K562 (cell line): Measurements from ENCODE around the gene KCNN3. TPM values are rescaled to one million over a fixed set of nuclear protein-coding genes. Genes with fewer than 3 reads are reported as not detected.

Source experiments
- ATAC-seq: fragments of 200-7000 bp; cut with Tn5 transposase; 3 replicates; pipeline ENCODE4 v1.9.1; 2020; ENCODE audit warnings: moderate library complexity
- BruUV-seq: library from RNA; stranded (reverse); fragments of 400-500 nt; replicated peaks from 2 replicates; lab custom pipeline; 2021; lab: Mats Ljungman, UMichigan
- CTCF ChIA-PET: fragments of 300-600 bp; formaldehyde crosslinking; extraction: SDS; loops from one replicate; lab custom pipeline; 2021; ENCODE audit warnings: low intra/inter-chr PET ratio; lab: Yijun Ruan, JAX
- POLR2A ChIA-PET: fragments of 300-600, 350-650 bp; sonication (Branson Sonifier 250); formaldehyde crosslinking; extraction: SDS; loops from one replicate; lab custom pipeline; 2021; ENCODE audit warnings: antibody characterized with exemption, inconsistent platforms; lab: Yijun Ruan, JAX
- DNase-seq, 4 experiments: peaks; one replicate each; pipeline versions ENCODE4 v3.0.0 to v3.0.0-alpha.2; 2011 to 2018; ENCODE audit warnings: low spot score in 3 of 4, mixed read lengths in 3 of 4; ENCODE audit errors: extremely low read depth in 1 of 4
- FAIRE-seq: peaks from 2 replicates; lab custom pipeline; 2011; peaks lifted over from hg19 to GRCh38; lab: Jason Lieb, UNC
- H2AFZ ChIP-seq: 2 replicates; pipeline ENCODE4 v1.6.0; 2011; ENCODE audit warnings: low read depth, low read length, control low read depth, inconsistent platforms
- H3K27ac ChIP-seq: fragments of 200-600 bp; 3 replicates; pipeline ENCODE4 v1.8.0; 2011; ENCODE audit warnings: low read depth, mild to moderate bottlenecking, control low read depth, inconsistent platforms, low read length, moderate library complexity, mixed read lengths; ENCODE audit errors: extremely low read depth
- H3K27me3 ChIP-seq, 2 experiments: fragments of 300-600 bp in 1 of 2; 2 replicates in 1 of 2; 3 replicates in 1 of 2; pipeline versions ENCODE4 v1.6.0 to v1.8.0; 2011; ENCODE audit warnings: inconsistent platforms in 2 of 2, low read length in 2 of 2, mild to moderate bottlenecking in 1 of 2, mixed read lengths in 1 of 2, moderate library complexity in 1 of 2; ENCODE audit not compliant: control insufficient read depth in 2 of 2, insufficient read depth in 2 of 2
- H3K36me3 ChIP-seq: fragments of 300-600 bp; 3 replicates; pipeline ENCODE4 v1.8.0; 2011; ENCODE audit warnings: mild to moderate bottlenecking, low read length, inconsistent platforms; ENCODE audit not compliant: control insufficient read depth, insufficient read depth
- H3K4me1 ChIP-seq, 2 experiments: fragments of 200-600 bp in 1 of 2; replicated peaks in 1 of 2; 2 replicates in 1 of 2; 3 replicates in 1 of 2; pipeline versions ENCODE4 v1.5.1 to v1.8.0; 2011; ENCODE audit warnings: inconsistent platforms in 2 of 2, low read length in 2 of 2, mild to moderate bottlenecking in 1 of 2, mixed read lengths in 1 of 2, moderate library complexity in 1 of 2; ENCODE audit not compliant: control insufficient read depth in 2 of 2, insufficient read depth in 2 of 2
- H3K4me2 ChIP-seq: 2 replicates; pipeline ENCODE4 v1.6.1; 2011; ENCODE audit warnings: low read length, control low read depth, inconsistent platforms, mixed read lengths; ENCODE audit not compliant: insufficient read depth
- H3K4me3 ChIP-seq: fragments of 200-600 bp; sonication (generic), shearing (Covaris generic); 2 replicates; pipeline ENCODE4 v1.5.1; 2016; ENCODE audit warnings: control low read depth, inconsistent platforms
- H3K79me2 ChIP-seq: fragments of 200-600 bp; 3 replicates; pipeline ENCODE4 v1.8.0; 2011; ENCODE audit warnings: low read length, inconsistent platforms; ENCODE audit not compliant: control insufficient read depth, insufficient read depth
- H3K9ac ChIP-seq, 2 experiments: 2 replicates each; pipeline versions ENCODE4 v1.6.0 to v1.6.1; 2011; ENCODE audit warnings: low read depth in 2 of 2, low read length in 2 of 2, control low read depth in 1 of 2, inconsistent platforms in 1 of 2, mild to moderate bottlenecking in 1 of 2, mixed read lengths in 1 of 2; ENCODE audit not compliant: insufficient read depth in 1 of 2
- H3K9me1 ChIP-seq: one replicate; pipeline ENCODE4 v1.6.0; 2011; ENCODE audit warnings: inconsistent platforms, mild to moderate bottlenecking, low read length, moderate library complexity; ENCODE audit not compliant: control insufficient read depth, insufficient read depth
- H3K9me3 ChIP-seq: replicated peaks from 2 replicates; pipeline ENCODE4 v1.5.1; 2011; ENCODE audit warnings: low read depth, low read length, inconsistent platforms; ENCODE audit not compliant: control insufficient read depth, insufficient read depth
- H4K20me1 ChIP-seq: replicated peaks from 2 replicates; pipeline ENCODE4 v1.6.1; 2011; ENCODE audit warnings: low read length, inconsistent platforms, mixed read lengths; ENCODE audit not compliant: control insufficient read depth, insufficient read depth
- ARID2 ChIP-seq: fragments of 450-650 bp; IDR thresholded peaks from 2 replicates; pipeline ENCODE4 v1.6.1; 2017; ENCODE audit warnings: antibody characterized with exemption, mild to moderate bottlenecking
- CEBPB ChIP-seq: fragments of 450-650 bp; IDR thresholded peaks from 2 replicates; pipeline ENCODE4 v1.6.1; 2016; ENCODE audit warnings: missing genetic modification characterization, missing compliant biosample characterization
- CHD1 ChIP-seq: fragments of 200-600 bp; sonication (generic); IDR thresholded peaks from one replicate; pipeline ENCODE4 v1.6.1; 2012; ENCODE audit warnings: mild to moderate bottlenecking, moderate library complexity, low read length, inconsistent platforms
- CXXC5 ChIP-seq: fragments of 250-450 bp; sonication (Bioruptor Pico); IDR thresholded peaks from 2 replicates; pipeline ENCODE4 v1.8.0; 2022; ENCODE audit warnings: inconsistent platforms, mild to moderate bottlenecking, moderate library complexity
- FOXA3 ChIP-seq, 2 experiments: fragments of 450-650 bp in 1 of 2; sonication (generic) in 1 of 2; formaldehyde crosslinking; IDR thresholded peaks in 1 of 2; conservative IDR thresholded peaks in 1 of 2; 2 replicates each; pipeline versions ENCODE4 v1.4.0 to v1.8.0; 2020 to 2022; ENCODE audit warnings: mild to moderate bottlenecking in 2 of 2, missing genetic modification reagents in 1 of 2
- KAT2B ChIP-seq: IDR thresholded peaks from one replicate; pipeline ENCODE4 v1.6.1; 2012; ENCODE audit warnings: low read depth, mild to moderate bottlenecking, control low read depth, inconsistent platforms, low read length, moderate library complexity
- MCM2 ChIP-seq: fragments of 450-650 bp; IDR thresholded peaks from 2 replicates; pipeline ENCODE4 v1.6.1; 2017; ENCODE audit warnings: low read depth, mild to moderate bottlenecking
- OTX1 ChIP-seq: fragments of 450-650 bp; formaldehyde crosslinking; IDR thresholded peaks from 2 replicates; pipeline ENCODE4 v1.4.0; 2022; ENCODE audit warnings: mild to moderate bottlenecking
- POLR2G ChIP-seq: fragments of 200-400 bp; formaldehyde crosslinking; IDR thresholded peaks from 2 replicates; pipeline ENCODE4 v1.6.1; 2017; ENCODE audit warnings: low read depth, mild to moderate bottlenecking, antibody characterized with exemption, low read length, moderate library complexity
- PPARD ChIP-seq: fragments of 250-450 bp; sonication (Bioruptor Pico); IDR thresholded peaks from 2 replicates; pipeline ENCODE4 v1.8.0; 2022; ENCODE audit warnings: inconsistent platforms, mild to moderate bottlenecking, moderate library complexity
- SRSF7 ChIP-seq: fragments of 200-400 bp; formaldehyde crosslinking; optimal IDR thresholded peaks from 2 replicates; pipeline ENCODE3; 2017; ENCODE audit warnings: mild to moderate bottlenecking, low read depth, low read length
- ZFP30 ChIP-seq: fragments of 250-450 bp; sonication (Bioruptor Pico); IDR thresholded peaks from 2 replicates; pipeline ENCODE4 v1.8.0; 2022; ENCODE audit warnings: moderate library complexity, mild to moderate bottlenecking, inconsistent platforms, borderline replicate concordance
- ZNF224 ChIP-seq: sonication (generic); formaldehyde crosslinking; IDR thresholded peaks from 2 replicates; pipeline ENCODE4 v1.8.0; 2022; ENCODE audit warnings: mild to moderate bottlenecking, missing genetic modification reagents
- ZNF57 ChIP-seq: fragments of 450-650 bp; formaldehyde crosslinking; IDR thresholded peaks from 2 replicates; pipeline ENCODE4 v1.4.0; 2020; ENCODE audit warnings: mild to moderate bottlenecking, moderate library complexity
- ZNF75A ChIP-seq: fragments of 450-650 bp; formaldehyde crosslinking; IDR thresholded peaks from 2 replicates; pipeline ENCODE4 v1.4.0; 2020; ENCODE audit warnings: mild to moderate bottlenecking
- ZNF764 ChIP-seq: fragments of 250-450 bp; sonication (Bioruptor Pico); IDR thresholded peaks from 2 replicates; pipeline ENCODE4 v1.4.0; 2020; ENCODE audit warnings: low read depth, mild to moderate bottlenecking, moderate library complexity
- ZNF830 ChIP-seq: fragments of 250-450 bp; sonication (Bioruptor Pico); IDR thresholded peaks from 2 replicates; pipeline ENCODE4 v1.5.0; 2021; ENCODE audit warnings: mild to moderate bottlenecking
- WGBS: fragments of 100-300 bp; shearing (Covaris generic); methylation state at CpG from one replicate; pipeline ENCODE4 v1.1.6; 2016; ENCODE audit warnings: low coverage, mixed read lengths; ENCODE audit not compliant: insufficient coverage; ENCODE audit errors: missing lambda C conversion rate; 5-methylcytosine and 5-hydroxymethylcytosine counted together
- in situ Hi-C: fragments of 300-500 bp; cut with MboI; formaldehyde crosslinking; loops from 4 replicates; pipeline ENCODE4 v1.15.0; 2018; ENCODE audit warnings: inconsistent platforms, mixed read lengths
- intact Hi-C: fragments of 100-400 bp; cut with micrococcal nuclease; formaldehyde crosslinking; loops from 2 replicates; pipeline ENCODE4 v1.14.2; 2022
- polyA plus RNA-seq, 8 experiments: library from polyadenylated mRNA; depleted of rRNA in 4 of 8; stranded (reverse) in 5 of 8; unstranded in 3 of 8; fragments of >200 nt; fragmentation: Nextera tagmentation in 2 of 8; fragmentation: Illumina TruSeq in 1 of 8; extraction: Ambion mirVana in 2 of 8; extraction: Trizol in 1 of 8; gene quantifications; 2 replicates each; pipeline versions ENCODE4 v1.2.1 to v1.2.3, GENCODE V29; 2011 to 2014; ENCODE audit warnings: inconsistent platforms in 1 of 8, missing spikeins in 1 of 8
- total RNA-seq, 7 experiments: library from RNA; depleted of rRNA in 6 of 7; stranded (reverse); fragments of >200 nt in 6 of 7; fragmentation: Illumina TruSeq in 2 of 7; extraction: Trizol in 2 of 7; gene quantifications; 2 replicates each; pipeline versions ENCODE4 v1.2.1 to v1.2.3, GENCODE V29; 2011 to 2021; ENCODE audit warnings: low replicate concordance in 1 of 7
- TF ChIP-seq, protein P1 (sequence below): fragments of 200-800 bp; sonication (Bioruptor generic); IDR thresholded peaks from 2 replicates; pipeline ENCODE4 v1.6.1; 2017; ENCODE audit warnings: missing genetic modification characterization, missing compliant biosample characterization

The KCNN3 gene
- total and polyA plus RNA-seq, 9 of the 15 experiments (the other 6 are each of a cell fraction or from before 2014, with no cell fraction given): 0.02 to 0.03 TPM; not detected in 7

GRCh38 chr1:154819628-154820590, 50.2 kb downstream of the KCNN3 start (continued):
- no peak for TF ChIP-seq PPARD (CRISPR knock-in tag)

GRCh38 chr1:154818911-154819310, 51.2 kb downstream of the KCNN3 start:
- H4K20me1 ChIP-seq: no peaks in the 10 kb centered on the region
- no peaks in the 10 kb centered on the region for H3K36me3 ChIP-seq
- no TSS peak for BruUV-seq
- no peak overlapping the region for H3K4me3 ChIP-seq
- FAIRE-seq (no peak), DNase-seq (no peak), ATAC-seq (no peak)
- POLR2A ChIA-PET: interaction anchor here (0.6 to 1.4 kb wide), 2 partner anchors 16 to 26 kb away, joined by 3 read pairs; no protein-coding TSS in a partner anchor
- CTCF ChIA-PET: interaction anchor here (0.7 kb wide), 1 partner anchor 79 kb away, joined by 4 read pairs; no protein-coding TSS in a partner anchor
- H3K9ac ChIP-seq: no peak overlapping the region
- peaks cover 0 to 1% of the 10 kb centered on the region in 2 experiments; a peak in 1 of 5 replicates for H3K4me1 ChIP-seq
- H3K9me3 ChIP-seq: no peaks in the 10 kb centered on the region
- H2AFZ ChIP-seq: no peak overlapping the region
- H3K4me2 ChIP-seq: no peak overlapping the region
- WGBS: 16% methylated on average over 6 of the region's 6 CpGs
- intact Hi-C loops: no loop called here
- H3K27me3 ChIP-seq: peaks cover 33 to 84% of the 10 kb centered on the region in 2 experiments; a peak in 4 of 5 replicates
- H3K9me1 ChIP-seq: no peaks in the 10 kb centered on the region
- in situ Hi-C loops: no loop called here
- no peaks in the 10 kb centered on the region for H3K79me2 ChIP-seq
- H3K27ac ChIP-seq: no peak overlapping the region
- TF ChIP-seq POLR2G: no peak
- TF ChIP-seq SRSF7: no peak
- no peak for TF ChIP-seq CXXC5
- no peak for TF ChIP-seq FOXA3 (CRISPR knock-in tag; conservative IDR thresholded peaks at IDR 0.05 in 1 of 2, IDR thresholded peaks at IDR 0.05 in 1 of 2)
- TF ChIP-seq ZNF75A (CRISPR knock-in tag): no peak
- TF ChIP-seq ZFP30 (CRISPR knock-in tag): no peak
- TF ChIP-seq, protein P1, sequence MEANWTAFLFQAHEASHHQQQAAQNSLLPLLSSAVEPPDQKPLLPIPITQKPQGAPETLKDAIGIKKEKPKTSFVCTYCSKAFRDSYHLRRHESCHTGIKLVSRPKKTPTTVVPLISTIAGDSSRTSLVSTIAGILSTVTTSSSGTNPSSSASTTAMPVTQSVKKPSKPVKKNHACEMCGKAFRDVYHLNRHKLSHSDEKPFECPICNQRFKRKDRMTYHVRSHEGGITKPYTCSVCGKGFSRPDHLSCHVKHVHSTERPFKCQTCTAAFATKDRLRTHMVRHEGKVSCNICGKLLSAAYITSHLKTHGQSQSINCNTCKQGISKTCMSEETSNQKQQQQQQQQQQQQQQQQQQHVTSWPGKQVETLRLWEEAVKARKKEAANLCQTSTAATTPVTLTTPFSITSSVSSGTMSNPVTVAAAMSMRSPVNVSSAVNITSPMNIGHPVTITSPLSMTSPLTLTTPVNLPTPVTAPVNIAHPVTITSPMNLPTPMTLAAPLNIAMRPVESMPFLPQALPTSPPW: no peak
- no peak for TF ChIP-seq CHD1
- no peak for TF ChIP-seq CEBPB
- TF ChIP-seq OTX1 (CRISPR knock-in tag): no peak
- TF ChIP-seq ZNF764 (CRISPR knock-in tag): no peak
- no peak for TF ChIP-seq MCM2
- no peak for TF ChIP-seq ZNF57
- no peak for TF ChIP-seq ZNF224 (CRISPR knock-in tag)
- no peak for TF ChIP-seq ARID2
- TF ChIP-seq ZNF830: no peak
- TF ChIP-seq KAT2B: no peak
